Testis (tissue), 2 donors: ENCODE results near the gene SELENOP.

Source experiments
- POLR2A ChIP-seq: fragments of 450-650 bp; IDR thresholded peaks from one replicate; pipeline ENCODE4 v1.6.1; 2017; ENCODE audit warnings: antibody characterized with exemption, mild to moderate bottlenecking, moderate library complexity
- TF ChIP-seq, protein P1 (sequence below), 3 experiments: fragments of 450-650 bp in 2 of 3; fragments of 200-600 bp in 1 of 3; sonication (generic) in 1 of 3; IDR thresholded peaks; one replicate each; pipeline ENCODE4 v1.5.1; 2016 to 2019; ENCODE audit warnings: antibody characterized with exemption in 3 of 3, mild to moderate bottlenecking in 2 of 3, moderate library complexity in 1 of 3

- TF ChIP-seq POLR2A = no peak
- TF ChIP-seq, protein P1, sequence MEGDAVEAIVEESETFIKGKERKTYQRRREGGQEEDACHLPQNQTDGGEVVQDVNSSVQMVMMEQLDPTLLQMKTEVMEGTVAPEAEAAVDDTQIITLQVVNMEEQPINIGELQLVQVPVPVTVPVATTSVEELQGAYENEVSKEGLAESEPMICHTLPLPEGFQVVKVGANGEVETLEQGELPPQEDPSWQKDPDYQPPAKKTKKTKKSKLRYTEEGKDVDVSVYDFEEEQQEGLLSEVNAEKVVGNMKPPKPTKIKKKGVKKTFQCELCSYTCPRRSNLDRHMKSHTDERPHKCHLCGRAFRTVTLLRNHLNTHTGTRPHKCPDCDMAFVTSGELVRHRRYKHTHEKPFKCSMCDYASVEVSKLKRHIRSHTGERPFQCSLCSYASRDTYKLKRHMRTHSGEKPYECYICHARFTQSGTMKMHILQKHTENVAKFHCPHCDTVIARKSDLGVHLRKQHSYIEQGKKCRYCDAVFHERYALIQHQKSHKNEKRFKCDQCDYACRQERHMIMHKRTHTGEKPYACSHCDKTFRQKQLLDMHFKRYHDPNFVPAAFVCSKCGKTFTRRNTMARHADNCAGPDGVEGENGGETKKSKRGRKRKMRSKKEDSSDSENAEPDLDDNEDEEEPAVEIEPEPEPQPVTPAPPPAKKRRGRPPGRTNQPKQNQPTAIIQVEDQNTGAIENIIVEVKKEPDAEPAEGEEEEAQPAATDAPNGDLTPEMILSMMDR (IDR thresholded peaks at IDR 0.05) = no peak
Measured at GRCh38 chr5:42825422-42826148, 13.9 kb upstream of the SELENOP start.
